ENCODE data around the gene TBC1D22A. TPM values are rescaled to one million over a fixed set of nuclear protein-coding genes. Genes with fewer than 3 reads are reported as not detected.

TBC1D22A gene
- polyA plus RNA-seq, 1 donor from 2014 or later = 9.3 TPM

DNA sequence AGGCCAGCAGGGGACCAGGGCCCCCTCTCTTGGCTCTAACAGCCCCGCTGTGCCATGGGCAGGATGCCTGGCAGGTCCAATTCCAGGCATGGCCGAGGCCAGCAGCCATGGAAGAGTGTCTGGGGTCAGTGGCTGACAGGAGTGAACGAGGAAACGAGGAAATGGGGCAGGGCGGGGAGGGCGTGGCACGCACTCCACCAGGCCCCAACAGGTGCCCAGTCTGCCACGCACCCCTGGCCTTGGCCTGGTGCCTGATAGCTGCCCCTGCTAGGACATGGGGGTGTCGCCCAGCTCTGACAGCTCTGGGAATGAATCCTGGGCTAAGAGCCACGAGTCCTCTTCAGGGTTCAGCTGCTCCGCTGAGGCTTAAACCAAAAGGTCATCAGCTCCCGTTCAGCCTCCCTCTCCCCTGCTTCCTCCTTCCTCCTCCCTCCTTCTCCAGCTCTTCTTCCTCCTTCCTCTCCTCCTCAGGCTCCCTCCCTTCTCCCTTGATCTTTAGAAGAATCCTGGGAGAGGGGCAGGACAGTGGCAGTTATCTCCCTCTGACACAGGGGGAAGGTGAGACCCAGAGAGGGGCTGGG is 11.5 kb upstream of the TBC1D22A start:
- Histone ChIP-seq H3K9ac (ENCODE audit: low read length) (no peak overlapping the region), H3K4me3 (ENCODE audit: low read length) (no peak overlapping the region), H3K27me3 (ENCODE audit: insufficient read depth, low read depth, low read length) (no peaks in the 10 kb centered on the region), H3F3A (ENCODE audit: insufficient read depth, low read length, poor library complexity, severe bottlenecking) (no peaks in the 10 kb centered on the region), H2AFZ (ENCODE audit: low read depth, low read length) (no peak overlapping the region), H3K79me2 (replicated peaks; ENCODE audit: insufficient read depth, low read length) (no peaks in the 10 kb centered on the region), H4K20me1 (ENCODE audit: insufficient read depth) (no peaks in the 10 kb centered on the region), H3K9me3 (ENCODE audit: low read length) (peaks cover 4% of the 10 kb centered on the region), H3K9me2 (ENCODE audit: insufficient read depth, low read length) (no peaks in the 10 kb centered on the region), H3K36me3 (ENCODE audit: insufficient read depth, low read length) (no peaks in the 10 kb centered on the region), H3K4me2 (ENCODE audit: low read length) (no peak overlapping the region), H3K27ac (ENCODE audit: low read length) (no peak overlapping the region)
- no peak for TF ChIP-seq REST (IDR thresholded peaks at IDR 0.05; ENCODE audit: borderline replicate concordance)
- TF ChIP-seq SMC3 (conservative IDR thresholded peaks at IDR 0.05; ENCODE audit: poor library complexity) = no peak
- no peak for TF ChIP-seq POLR2AphosphoS5 (IDR thresholded peaks at IDR 0.05)
- TF ChIP-seq EZH2 (IDR thresholded peaks at IDR 0.05; ENCODE audit: borderline replicate concordance, insufficient read depth, low read length, poor library complexity, severe bottlenecking) = no peak
- no peak for TF ChIP-seq TAF1 (IDR thresholded peaks at IDR 0.05; ENCODE audit: low read depth)
- no peak for TF ChIP-seq EP300 (conservative IDR thresholded peaks at IDR 0.05; ENCODE audit: poor library complexity, severe bottlenecking)
- no peak for TF ChIP-seq RAD21 (conservative IDR thresholded peaks at IDR 0.05)
- no peak for TF ChIP-seq CTCF (IDR thresholded peaks at IDR 0.05; ENCODE audit: poor library complexity, severe bottlenecking)

DNA sequence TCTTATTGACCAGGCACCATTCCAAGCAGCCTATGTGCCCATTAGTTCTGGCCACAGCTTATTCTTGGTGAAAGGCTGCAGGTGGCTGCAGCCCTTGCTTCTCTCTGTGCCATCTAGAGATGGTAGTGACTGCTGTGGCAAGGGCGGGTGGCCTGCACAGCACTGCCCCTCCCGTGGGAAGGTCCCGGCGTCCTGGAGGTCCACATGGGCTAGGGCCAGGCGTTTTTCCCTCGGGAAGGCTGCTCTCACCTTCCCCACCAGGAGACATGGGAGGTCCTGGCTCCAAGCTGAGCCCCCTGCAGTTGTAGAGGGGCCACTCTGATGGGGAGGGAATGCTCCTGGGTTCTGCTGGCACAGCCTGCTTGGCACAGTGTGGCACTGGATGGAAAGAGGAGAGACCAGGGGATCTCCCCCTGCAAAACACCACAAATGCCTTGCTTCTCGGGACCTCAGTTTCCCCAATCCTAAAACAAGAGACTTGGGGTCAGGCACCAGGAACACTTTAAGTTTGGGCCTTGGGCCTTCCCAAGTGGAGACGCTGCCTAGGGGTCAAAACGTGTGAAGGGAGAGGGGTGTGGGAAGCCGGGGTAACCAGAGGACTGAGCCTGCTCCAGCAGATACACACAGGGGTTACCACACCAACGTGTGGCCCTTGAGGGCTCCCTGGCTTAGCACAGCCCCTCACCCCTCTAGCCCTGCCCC is 10.0 kb upstream of the TBC1D22A start:
- TF ChIP-seq SMC3 (conservative IDR thresholded peaks at IDR 0.05; ENCODE audit: poor library complexity) (no peak), CTCF (IDR thresholded peaks at IDR 0.05; ENCODE audit: poor library complexity, severe bottlenecking) (no peak), MXI1 (conservative IDR thresholded peaks at IDR 0.05; ENCODE audit: poor library complexity, severe bottlenecking) (no peak), RAD21 (conservative IDR thresholded peaks at IDR 0.05) (no peak), EP300 (conservative IDR thresholded peaks at IDR 0.05; ENCODE audit: poor library complexity, severe bottlenecking) (no peak), POLR2AphosphoS5 (IDR thresholded peaks at IDR 0.05) (no peak), EZH2 (IDR thresholded peaks at IDR 0.05; ENCODE audit: borderline replicate concordance, insufficient read depth, low read length, poor library complexity, severe bottlenecking) (no peak), TAF1 (IDR thresholded peaks at IDR 0.05; ENCODE audit: low read depth) (no peak), REST (IDR thresholded peaks at IDR 0.05; ENCODE audit: borderline replicate concordance) (no peak)
- Histone ChIP-seq H3K9me3 (ENCODE audit: low read length) (peaks cover 4% of the 10 kb centered on the region), H3K9me2 (ENCODE audit: insufficient read depth, low read length) (no peaks in the 10 kb centered on the region), H3K27ac (ENCODE audit: low read length) (no peak overlapping the region), H3K9ac (ENCODE audit: low read length) (no peak overlapping the region), H3K4me2 (ENCODE audit: low read length) (no peak overlapping the region), H3F3A (ENCODE audit: insufficient read depth, low read length, poor library complexity, severe bottlenecking) (no peaks in the 10 kb centered on the region), H4K20me1 (ENCODE audit: insufficient read depth) (no peaks in the 10 kb centered on the region), H3K36me3 (ENCODE audit: insufficient read depth, low read length) (no peaks in the 10 kb centered on the region), H2AFZ (ENCODE audit: low read depth, low read length) (no peak overlapping the region), H3K4me3 (ENCODE audit: low read length) (no peak overlapping the region), H3K79me2 (replicated peaks; ENCODE audit: insufficient read depth, low read length) (no peaks in the 10 kb centered on the region), H3K27me3 (ENCODE audit: insufficient read depth, low read depth, low read length) (no peaks in the 10 kb centered on the region)
